Measurements from ENCODE around the gene TET3. TPM values are rescaled to one million over a fixed set of nuclear protein-coding genes. Genes with fewer than 3 reads are reported as not detected.

The TET3 gene
- total RNA-seq, 1 experiment from 2014 or later, result 2.9 TPM

DNA sequence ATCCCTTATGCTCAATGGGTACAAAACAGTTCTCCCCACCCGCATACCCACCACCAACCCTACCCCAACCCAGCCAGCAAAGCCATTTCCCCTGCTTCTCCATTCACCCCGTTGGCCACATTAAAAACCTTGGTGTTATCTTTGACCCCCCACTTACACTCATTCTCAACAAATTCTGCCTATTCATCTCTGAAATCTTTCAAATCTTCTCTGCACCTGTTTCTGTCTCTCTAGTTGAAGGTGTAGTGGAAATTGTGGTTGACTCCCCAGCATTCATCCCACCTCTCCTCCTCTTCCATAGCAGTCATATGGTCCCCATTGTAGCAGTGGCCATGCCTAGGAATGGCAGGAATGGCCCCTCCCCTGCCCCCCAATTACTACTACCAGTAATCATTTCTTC is 20.5 kb upstream of the TET3 start:
- DNase-seq (ENCODE audit: low read depth), result no peak

DNA sequence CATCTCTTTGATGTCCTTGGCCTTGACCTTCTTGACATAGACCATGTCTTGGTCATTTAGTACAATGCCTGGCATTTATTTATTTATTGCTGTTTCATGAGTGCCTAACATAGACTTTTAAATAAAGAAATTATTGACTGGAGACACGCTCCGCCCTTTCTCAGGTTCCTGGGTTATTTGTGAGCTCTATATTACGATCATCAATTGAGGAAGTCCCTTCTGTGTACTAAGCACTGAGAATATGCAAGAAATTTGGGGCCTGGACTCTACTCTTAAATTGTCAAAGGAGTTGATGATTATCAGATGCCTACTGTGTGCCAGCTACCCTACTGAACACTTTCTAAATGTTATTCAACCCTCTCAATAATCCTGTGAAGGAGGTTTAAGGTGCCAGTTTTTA is 19.7 kb upstream of the TET3 start:
- DNase-seq (ENCODE audit: low read depth), result no peak

DNA sequence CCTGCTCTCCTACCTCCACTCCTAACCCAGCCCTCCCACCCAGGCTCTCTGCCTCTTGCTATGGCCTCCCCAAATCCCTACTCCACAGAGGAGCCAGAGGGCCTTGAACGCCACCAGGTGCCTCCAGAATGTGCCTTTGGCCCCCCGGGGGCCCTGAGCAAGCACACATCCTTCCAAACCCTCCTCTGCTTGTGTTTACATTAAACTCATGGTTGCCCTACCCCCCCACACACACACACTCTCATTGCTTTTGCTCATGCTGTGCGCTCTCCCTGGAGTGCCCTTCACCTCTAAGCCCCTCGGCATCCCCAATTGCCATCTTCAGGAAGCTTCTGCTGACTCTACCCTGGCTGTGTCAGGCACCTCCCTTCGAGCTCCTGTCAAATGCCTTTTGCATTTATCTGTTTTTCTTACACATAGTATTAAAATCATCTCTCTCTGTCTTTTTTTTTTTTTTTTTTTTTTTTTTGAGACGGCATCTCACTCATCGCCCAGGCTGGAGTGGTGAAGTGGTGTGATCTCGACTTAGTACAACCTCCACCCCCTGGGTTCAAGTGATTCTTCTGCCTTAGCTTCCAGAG is 16.3 kb upstream of the TET3 start:
- no peak for DNase-seq (ENCODE audit: low read depth)

DNA sequence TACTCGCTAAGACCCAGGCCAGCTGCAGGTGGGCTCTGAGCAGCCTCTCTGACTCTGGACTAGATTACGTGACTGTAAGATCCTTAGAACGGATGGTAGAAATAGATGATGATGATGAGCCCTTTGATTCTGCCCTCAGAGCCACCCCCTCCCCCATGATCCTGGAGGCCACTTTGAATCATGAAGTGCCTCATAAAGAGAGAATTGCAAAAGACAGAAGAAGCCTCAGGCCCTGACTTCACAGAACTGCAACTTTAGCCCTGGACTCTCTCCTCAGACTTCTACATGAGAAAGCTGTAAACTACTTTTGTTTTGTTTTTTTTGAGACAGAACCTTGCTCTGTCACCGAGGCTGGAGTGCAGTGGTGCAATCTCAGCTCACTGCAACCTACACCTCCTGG is 15.4 kb upstream of the TET3 start:
- no peak for DNase-seq (ENCODE audit: low read depth)

DNA sequence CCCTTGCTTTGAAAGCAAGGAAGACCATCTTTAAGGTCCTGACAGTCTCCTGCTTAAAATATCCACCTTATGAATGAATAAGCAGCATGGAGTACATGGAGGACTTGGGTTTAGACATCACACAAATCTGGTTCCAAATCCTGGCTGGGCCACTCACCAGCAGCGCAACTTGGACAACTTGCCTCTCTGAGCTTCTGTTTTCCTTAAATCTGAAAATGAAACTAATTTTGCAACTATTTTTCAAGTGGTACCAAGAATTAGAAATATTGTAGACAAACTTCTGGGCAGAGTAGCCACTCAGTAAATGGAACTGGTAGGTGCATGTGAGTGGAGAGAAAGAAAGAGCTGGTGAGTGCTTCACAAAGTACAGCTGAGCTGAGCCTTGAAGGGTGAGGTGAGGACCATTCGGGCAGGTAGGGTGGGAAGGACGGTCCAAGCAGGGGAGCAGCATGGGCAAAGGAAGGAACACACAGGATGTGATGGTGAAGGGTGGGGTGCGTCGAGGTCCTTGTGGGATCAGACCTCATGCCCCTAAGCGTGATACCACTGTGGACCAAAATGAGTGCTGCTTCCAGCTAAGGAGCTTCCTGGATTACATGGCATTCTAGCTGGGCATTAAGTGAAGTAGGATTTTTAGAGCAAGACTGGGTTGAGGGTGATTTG is 14.4 kb upstream of the TET3 start:
- no peak for DNase-seq (ENCODE audit: low read depth)

DNA sequence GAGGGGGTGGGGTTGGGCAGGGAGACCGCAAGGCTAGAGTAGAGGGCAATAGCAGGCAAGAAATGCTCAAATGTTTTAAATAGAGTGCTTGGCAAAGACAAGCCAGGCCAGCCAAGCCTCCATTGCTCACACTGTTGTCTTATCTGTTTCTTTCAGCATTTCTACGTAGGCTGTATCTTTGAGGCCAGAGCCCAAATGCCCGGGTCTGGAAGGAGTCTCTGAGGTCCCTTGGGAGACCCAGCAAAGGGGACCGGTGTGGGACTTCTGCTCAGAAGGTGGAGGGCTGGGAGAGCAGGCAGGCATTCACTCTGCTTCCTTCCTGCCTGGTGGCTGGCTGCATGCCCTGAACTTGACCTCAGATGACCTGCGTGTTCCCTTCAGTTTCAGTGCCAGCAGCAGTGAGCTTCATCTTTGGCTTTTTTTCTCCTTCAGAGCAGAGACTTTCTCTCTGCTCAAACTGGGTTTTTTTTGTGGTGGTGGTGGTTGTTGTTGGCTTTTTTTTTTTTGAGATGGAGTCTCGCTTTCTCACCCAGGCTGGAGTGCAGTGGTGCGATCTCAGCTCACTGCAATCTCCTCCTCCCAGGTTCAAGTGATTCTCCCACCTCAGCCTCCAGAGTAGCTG is 13.7 kb upstream of the TET3 start:
- peak; percentile 48 for DNase-seq (ENCODE audit: low read depth)

DNA sequence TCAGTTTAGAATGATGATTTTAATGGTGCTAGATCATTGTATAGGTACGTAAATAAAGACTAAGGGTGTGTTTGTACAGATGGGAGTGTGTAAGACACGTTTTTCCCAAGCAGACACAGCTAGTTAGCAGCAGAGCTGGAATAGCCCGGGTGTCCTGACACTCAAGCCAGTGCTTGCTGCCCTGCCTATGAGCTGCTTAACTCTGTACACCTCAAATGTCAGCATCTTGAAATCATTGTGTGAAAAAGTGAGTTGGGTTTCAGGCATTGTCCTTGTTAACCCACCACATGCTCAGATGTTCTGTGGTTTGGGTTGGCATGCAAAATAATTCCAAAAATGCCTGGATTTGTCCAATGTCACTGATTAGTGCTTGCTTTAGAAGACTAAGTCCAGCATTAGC is 13.0 kb upstream of the TET3 start:
- no peak for DNase-seq (ENCODE audit: low read depth)

DNA sequence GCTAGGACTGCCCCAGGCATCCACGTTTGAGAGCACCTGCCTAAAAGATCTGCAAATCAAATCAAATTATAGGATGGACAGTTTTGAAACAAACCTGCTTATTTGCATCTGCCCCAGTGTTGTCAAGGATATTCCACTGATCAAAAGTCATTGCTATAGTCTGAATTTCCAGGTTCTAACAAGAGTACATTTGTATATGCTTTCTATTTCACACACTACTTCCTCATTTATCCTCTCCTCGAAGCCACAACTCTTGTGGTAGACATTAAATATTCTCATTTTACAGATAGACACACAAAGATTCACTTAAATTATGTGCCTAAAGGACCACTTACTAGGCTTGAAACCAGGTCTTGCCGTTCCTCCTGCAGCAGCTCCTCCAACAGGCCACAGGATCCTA is 11.9 kb upstream of the TET3 start:
- DNase-seq (ENCODE audit: low read depth), result no peak

DNA sequence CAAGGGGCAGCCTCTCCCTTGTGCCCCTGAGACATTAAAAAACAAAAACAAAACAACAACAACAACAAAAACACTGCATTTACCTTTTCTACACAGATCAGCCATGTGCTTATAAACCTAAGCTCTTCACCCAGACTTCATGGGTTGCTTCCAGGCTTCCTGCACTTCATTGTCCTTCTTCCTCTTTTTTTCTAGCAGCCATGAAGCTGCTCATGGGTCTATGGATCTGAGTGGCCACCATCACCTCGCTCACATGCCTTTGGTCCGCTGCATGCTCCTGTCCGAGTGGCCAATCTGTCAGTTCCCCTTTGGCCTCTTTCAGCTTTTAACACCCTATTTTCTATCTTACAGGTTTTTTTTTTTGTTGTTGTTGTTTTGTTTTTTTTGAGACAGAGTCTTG is 9.0 kb upstream of the TET3 start:
- no peak for DNase-seq (ENCODE audit: low read depth)

DNA sequence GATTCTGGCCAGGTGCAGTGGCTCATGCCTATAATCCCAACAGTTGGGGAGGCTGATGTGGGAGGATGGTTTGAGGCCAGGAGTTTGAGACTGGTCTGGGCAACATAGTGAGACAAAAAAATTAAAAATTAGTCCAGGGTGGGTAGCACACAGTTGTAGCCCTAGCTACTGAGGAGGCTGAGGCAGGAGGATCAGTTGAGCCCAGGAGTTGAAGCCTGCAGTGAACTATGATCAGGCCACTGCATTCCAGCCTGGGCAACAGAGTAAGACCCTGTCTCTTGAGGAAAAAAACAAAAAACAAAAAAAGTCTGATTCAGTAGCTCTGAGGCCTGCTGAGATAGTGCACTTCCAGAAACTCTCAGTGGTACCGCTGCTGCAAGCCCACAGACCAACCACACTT is 7.9 kb upstream of the TET3 start:
- no peak for DNase-seq (ENCODE audit: low read depth)

DNA sequence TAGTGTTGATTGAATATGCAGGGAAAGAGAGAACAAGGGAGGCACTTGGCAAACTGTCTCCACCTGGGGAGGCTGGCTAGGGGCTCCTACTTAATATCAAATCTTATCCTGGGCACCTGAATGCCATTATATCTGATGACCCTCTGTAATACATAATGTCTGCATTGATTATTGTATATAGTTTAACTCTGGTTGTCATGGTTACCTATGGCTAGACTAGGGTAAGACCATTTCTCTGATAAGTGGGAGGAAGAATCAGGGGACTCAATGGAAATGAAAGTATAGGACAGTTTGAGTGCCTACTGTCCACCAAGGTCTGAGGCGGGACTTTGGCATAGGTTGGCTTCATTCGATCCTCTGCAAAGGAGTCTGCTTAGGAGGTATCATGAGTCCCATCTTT is 7.2 kb upstream of the TET3 start:
- no peak for DNase-seq (ENCODE audit: low read depth)

DNA sequence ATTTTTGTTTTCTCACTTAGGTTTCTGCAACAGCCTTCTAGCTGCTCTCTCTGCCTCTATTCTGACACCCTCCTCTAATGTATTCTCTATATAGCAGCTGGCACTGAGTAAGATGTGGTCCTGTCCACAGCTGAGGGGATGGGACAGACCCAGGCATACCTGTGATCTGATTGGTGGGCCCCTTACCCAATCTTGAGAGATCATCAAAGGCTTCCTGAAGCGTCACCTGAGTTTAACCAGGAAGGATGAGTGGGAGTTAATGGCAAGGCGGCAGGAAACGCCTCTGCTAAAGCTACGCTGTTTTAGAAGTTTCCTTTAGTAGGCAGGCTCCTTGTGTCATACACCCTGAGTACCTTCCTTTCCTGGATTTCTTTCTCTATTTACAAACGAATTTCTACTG is 5.7 kb upstream of the TET3 start:
- DNase-seq (ENCODE audit: low read depth), result no peak

DNA sequence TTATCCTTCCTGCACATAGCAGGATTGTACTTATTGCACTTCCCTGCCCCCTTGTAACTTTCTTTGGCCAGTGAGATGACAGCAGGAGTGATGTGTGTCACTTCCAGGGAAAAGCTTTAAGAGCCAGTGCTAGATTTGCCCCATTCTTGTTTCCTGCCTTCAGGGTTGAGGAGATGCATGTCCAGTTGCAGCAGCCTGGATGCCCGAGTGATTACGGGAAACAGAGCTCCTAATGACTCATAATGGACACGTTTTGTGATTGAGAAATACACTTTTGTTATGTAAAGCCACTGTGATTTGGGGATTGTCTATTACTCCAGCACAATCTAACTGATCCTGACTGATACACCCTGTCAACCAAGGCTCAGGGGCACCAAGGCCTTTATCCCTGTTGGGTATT is 5.0 kb upstream of the TET3 start:
- DNase-seq (ENCODE audit: low read depth), result peak; percentile 65

DNA sequence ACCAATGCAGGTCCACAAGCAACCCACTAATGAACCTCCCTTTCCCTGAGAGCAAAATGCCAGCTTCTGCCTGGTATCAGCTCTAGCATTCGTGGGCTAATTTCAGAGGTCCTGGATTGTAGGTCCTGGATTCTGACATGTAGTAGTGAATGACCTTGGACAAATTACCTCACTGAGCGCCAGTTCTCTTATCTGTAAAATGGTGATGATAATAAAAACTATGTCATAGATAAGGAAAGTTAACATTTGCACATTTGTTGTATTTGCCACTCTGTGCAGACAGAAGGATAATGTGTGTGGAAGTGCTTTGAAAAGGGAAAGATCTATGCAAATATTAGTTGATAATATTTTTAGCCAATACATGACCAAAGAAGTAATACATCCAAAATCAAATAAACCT is 4.1 kb upstream of the TET3 start:
- DNase-seq (ENCODE audit: low read depth), result no peak

DNA sequence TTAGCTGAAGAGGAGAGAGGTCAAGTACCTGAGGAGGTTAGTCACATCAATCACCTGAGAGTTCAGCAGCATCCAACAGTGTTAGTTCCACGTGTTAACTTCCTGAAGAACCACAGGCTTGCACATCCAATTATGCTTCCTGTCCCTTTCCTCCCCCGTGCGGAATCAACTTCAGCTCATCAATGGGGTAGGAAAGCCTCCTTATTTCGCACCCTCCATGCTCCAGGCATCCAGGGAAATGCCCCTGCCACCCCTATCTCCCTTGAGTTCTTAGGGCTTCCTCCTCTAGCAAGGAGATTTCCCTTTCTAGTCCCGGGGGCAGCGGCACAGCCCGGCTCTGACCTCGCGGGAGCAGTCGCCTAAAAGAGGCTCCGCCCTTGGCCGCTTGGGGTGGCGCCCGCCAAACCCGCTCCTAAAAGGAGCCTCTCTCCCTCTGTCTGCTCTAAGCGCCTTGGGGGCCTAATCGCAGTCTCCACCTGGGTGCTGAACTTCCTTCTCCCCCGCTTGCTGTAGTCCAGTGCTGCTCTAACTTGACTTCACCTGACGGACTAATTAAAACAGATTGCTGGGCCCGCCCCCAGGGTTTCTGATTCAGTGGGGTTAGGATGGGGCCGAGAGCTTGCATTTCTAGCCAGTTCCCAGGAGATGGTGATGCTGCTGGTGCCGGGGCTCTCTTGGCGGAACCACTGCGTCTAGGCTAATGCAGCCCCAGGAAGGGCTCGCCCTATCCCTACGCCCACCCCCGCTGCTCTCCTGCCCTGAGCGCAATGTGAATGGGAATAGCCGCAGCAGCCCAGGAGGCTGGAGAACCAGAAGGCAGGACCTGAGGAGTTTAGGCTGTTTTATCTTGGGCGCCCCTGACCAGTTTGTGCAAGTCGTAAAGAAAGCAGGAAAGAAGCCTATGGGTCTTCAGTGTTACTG is 3.4 kb upstream of the TET3 start:
- DNase-seq (ENCODE audit: low read depth), result peak; percentile 46

DNA sequence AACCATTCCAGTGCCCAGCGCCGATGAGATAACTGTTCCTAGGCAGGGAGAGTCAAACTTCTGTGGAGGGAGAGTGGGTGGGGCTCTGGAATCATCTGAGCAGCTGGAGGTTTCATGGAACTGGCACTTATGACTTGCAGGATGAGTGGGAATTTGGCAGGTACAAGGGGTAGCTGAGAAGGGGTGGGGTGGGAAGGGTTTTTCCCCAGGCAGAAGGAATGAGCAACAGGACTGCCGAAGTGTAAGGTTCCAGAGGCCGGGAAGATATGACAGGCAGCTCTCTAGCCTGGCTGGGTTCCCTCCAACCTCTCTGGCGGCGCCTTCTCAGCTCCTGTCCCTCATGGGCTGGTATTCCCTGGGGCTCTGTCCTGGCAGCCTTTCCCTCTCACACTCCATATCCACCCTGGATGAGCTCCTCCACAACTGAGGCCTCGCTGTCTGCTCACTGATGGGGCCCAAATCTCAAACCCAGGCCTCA is 2.5 kb upstream of the TET3 start:
- peak; percentile 71 for DNase-seq (ENCODE audit: low read depth)

DNA sequence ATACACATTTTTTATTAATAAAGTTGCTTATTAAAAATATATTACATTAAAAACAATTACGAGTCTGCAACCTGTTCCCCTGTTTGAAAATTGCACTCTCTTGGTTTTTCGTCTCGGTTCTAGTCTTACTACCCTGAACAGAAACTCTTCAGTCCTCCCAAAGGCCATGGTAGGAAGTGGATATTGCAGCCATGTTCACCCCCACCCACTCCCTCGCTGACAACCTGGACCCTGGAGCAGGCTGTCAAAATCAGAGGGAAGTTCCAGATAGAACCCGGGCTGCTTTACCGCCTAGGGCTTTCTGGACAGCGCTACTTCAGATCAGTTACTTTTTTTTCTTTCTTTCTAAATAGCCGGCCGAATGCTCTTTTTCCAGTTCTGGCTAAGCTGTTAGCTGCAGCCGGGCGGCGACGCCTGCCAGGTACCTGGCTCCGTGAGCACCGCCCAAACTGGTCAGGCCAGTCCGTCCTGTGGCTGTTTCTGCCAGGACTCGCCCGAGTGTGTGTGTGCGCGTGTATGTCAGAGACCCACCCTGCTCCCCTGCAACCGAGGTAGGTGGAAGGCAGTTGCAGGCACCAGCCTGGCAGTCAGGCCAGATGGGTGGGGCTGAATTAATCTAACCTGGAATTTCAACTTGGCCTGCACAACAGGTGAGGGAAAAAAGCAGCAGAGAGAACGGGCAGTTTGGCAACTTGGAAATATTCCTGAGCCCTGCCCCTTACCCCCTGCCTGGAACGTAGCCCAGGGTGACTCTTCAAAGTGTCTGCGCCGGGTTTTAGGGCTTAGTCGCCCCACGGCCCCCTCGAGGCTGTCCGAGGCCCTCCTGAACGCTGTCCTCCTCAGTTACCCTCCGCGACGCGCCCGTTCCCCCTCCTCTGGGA is 1.1 kb upstream of the TET3 start:
- no peak for DNase-seq (ENCODE audit: low read depth)

DNA sequence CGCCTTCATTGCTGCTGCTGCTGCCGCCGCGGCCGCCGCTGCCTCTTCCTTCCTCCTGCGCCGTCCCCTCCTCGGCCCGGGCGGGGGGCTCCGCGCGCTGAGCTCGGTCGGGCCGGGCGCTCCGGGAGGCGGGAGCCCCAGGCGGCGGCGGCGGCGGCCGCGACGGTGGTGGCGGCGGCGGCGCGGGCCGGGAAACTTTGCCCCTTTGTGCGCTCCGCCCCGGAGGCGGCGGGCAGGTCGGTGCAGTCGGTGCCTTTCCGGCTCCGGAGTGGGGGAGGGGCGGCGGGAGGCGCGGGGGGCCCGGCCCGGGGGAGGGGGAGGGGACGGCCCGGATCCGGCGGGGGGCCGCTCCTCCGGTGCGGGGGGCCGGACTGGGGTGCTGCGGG is 205 bp downstream of the TET3 start:
- DNase-seq (ENCODE audit: low read depth), result peak; percentile 43

DNA sequence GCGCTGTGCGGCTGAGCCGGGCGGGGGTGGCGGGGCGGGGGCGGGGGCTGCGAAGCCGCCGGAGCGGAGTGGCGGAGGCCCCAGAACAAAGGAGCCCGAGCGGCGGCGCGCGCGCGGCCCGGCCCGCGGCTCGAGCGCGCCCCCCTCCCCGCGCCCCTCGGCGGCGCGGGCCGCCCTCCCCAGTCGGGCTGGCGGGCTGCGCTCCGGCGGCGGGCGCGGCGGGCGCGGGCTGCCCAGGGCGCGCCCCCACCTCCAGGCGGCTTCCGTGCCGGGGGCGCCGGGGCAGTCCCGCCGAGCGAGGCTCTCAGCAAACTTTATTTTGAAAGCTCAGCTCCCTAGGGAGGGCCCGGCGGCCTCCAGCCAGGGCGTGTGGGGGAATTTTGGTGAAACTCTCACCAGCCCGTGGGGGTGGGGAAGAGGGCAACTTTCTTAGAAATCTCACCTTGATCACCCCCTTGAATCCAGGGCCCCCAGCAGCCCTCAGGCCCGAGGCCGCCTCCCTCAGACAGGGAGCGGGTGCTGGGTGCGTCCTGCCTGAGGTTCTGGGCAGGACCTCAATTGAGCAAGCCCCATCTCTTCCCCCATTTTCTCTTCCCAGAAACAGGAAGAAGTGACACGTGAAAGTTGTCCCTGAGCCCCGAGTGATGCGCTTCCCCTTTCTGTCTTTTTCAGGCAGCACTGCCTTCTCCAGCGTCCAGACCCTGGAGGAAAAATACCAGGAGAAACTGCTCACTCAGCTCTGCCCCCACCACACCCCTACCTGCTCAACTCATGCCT is 786 bp downstream of the TET3 start:
- peak; percentile 42 for DNase-seq (ENCODE audit: low read depth)

DNA sequence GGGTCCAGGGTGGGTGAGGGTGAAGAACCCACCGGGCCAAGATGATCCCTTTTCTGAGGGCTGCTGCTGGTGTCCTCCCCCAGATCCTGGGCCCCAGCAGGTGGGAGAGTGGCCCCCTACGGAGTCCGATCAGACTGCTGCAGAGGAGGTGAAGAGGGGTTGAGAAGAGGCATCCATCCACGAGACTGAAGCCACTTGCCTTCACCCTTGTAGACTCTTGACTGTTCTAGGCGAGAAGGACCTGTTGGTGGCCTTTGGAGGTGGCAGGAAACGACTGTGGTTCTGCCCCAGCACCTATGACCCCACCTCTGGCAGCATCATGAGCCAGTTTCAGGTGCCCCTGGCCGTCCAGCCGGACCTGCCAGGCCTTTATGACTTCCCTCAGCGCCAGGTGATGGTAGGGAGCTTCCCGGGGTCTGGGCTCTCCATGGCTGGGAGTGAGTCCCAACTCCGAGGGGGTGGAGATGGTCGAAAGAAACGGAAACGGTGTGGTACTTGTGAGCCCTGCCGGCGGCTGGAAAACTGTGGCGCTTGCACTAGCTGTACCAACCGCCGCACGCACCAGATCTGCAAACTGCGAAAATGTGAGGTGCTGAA is 1.5 kb downstream of the TET3 start:
- no peak for DNase-seq (ENCODE audit: low read depth)

All from Daoy (cell line).